Measurements from ENCODE around the gene MMP25. TPM values are rescaled to one million over a fixed set of nuclear protein-coding genes. Genes with fewer than 3 reads are reported as not detected.
"Not testable (repeated sequence)": the region's sequence is repeated elsewhere in the genome, so short reads cannot be mapped to it uniquely, and the experiment has no call there.

The MMP25 gene
- polyA plus RNA-seq, 1 of the 3 experiments (the other 2 are of a cell fraction) = 0.03 TPM

DNA sequence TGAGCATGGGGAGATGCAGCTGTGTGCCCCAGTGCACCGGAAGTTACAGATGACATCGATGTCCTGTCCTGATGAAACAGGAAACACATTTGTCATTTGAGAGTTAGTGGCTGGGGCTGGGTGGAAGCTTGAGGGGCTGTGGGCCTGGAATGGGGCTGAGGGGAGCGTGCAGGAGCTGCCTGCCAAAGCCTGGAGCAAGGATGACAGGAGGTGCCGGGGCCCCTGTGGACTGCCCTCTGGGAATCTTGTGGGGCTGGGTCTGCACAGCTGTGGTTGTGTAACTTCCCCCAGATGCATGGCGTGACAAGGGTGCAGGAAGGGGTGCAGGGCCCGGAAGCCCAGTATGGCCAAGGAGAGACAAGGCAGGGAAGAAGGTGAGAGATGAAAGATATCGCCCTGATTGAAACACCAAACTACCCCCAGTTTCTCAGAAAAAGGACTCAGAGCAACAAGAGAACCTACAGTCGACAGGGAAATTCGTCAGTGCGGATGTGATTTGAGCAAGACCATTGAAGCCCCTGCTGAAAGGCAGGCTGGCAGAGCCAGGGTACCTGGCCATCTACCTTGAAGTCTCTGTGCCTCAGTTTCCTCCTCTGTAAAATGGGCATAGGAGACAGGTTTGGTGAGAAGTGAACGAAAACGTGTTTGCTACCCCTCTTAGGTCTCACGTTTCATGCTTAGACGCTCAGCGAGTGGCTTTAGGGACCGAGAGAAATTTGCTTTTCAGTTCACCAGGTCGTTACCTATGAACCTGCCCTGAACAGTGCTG lies 8.8 kb downstream of the MMP25 start:
- DNase-seq = no peak
- ChIA-PET POLR2A (no interaction called here), CTCF (interaction anchor here (1.1 to 1.2 kb wide), 2 partner anchors 24 to 74 kb away, joined by 4 read pairs; no protein-coding TSS in a partner anchor)
- Histone ChIP-seq H3K9me3 (no peaks in the 10 kb centered on the region), H3K9me2 (no peaks in the 10 kb centered on the region), H3F3A (replicated peaks; ENCODE audit: insufficient read depth) (no peaks in the 10 kb centered on the region), H3K36me3 (replicated peaks in 1 of 2; ENCODE audit: control insufficient read depth in 1 of 2, insufficient read depth in 2 of 2, low read length in 1 of 2) (no peaks in the 10 kb centered on the region), H3K4me1 (ENCODE audit: control insufficient read depth in 1 of 2, insufficient read depth in 2 of 2, low read depth in 1 of 2, low read length in 1 of 2) (peaks cover 0 to 12% of the 10 kb centered on the region in 2 experiments; a peak in 1 of 4 replicates), H3K27ac (ENCODE audit: low read depth in 2 of 2, low read length in 1 of 2) (no peak overlapping the region), H3K27me3 (ENCODE audit: insufficient read depth) (no peaks in the 10 kb centered on the region), H2AFZ (ENCODE audit: low read depth) (no peak overlapping the region), H3K9ac (no peak overlapping the region), H3K4me2 (no peak overlapping the region), H3K79me2 (ENCODE audit: insufficient read depth) (no peaks in the 10 kb centered on the region), H4K20me1 (ENCODE audit: insufficient read depth) (no peaks in the 10 kb centered on the region), H3K4me3 (ENCODE audit: low read depth in 2 of 2, low read length in 1 of 2) (no peak overlapping the region)
- 85% methylated on average over 17 of the region's 17 CpGs for WGBS (ENCODE audit: low lambda C conversion rate)
- TF ChIP-seq SMC3 (IDR thresholded peaks at IDR 0.05; ENCODE audit: low read depth, low read length) (no peak), GABPA (IDR thresholded peaks at IDR 0.05; ENCODE audit: low read depth) (no peak), TCF12 (IDR thresholded peaks at IDR 0.05) (no peak), TAF1 (IDR thresholded peaks at IDR 0.05; ENCODE audit: borderline replicate concordance, low read depth, low read length) (no peak), EP300 (IDR thresholded peaks at IDR 0.05; ENCODE audit: borderline replicate concordance in 1 of 2, low read depth in 1 of 2, low read length in 1 of 2) (no peak), CTCF (IDR thresholded peaks at IDR 0.05) (no peak), JUND (IDR thresholded peaks at IDR 0.05) (no peak)
- TF ChIP-seq, protein P1, sequence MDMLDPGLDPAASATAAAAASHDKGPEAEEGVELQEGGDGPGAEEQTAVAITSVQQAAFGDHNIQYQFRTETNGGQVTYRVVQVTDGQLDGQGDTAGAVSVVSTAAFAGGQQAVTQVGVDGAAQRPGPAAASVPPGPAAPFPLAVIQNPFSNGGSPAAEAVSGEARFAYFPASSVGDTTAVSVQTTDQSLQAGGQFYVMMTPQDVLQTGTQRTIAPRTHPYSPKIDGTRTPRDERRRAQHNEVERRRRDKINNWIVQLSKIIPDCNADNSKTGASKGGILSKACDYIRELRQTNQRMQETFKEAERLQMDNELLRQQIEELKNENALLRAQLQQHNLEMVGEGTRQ (IDR thresholded peaks at IDR 0.05; ENCODE audit: borderline replicate concordance, low read depth, low read length) = no peak
- TF ChIP-seq, protein P2, sequence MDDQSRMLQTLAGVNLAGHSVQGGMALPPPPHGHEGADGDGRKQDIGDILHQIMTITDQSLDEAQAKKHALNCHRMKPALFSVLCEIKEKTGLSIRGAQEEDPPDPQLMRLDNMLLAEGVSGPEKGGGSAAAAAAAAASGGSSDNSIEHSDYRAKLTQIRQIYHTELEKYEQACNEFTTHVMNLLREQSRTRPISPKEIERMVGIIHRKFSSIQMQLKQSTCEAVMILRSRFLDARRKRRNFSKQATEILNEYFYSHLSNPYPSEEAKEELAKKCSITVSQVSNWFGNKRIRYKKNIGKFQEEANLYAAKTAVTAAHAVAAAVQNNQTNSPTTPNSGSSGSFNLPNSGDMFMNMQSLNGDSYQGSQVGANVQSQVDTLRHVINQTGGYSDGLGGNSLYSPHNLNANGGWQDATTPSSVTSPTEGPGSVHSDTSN (IDR thresholded peaks at IDR 0.05) = no peak

DNA sequence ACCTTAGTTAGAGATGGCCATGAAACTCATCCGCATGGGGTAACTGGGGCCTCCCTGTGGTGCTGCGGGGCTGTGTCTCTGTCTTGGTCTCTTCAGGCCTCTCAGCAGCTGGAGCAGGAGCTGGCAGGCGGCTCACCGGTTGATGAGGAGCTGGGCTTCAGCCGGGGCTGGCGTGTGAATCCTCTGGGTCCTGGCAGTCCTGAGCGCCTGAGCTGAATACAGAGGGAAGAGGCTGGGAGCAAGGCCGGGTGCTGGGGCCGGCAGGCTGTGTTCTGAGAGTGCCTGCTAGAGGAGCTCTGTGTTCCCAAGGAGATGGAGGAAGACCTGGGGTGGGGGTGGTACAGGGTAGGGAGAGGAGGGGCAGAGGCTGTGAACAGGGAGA lies 9.4 kb downstream of the MMP25 start:
- DNase-seq; H3K79me2 ChIP-seq (ENCODE audit: insufficient read depth); H2AFZ ChIP-seq (ENCODE audit: low read depth); H3F3A ChIP-seq (replicated peaks; ENCODE audit: insufficient read depth); H3K9me3 ChIP-seq; H3K27me3 ChIP-seq (ENCODE audit: insufficient read depth); H3K9ac ChIP-seq; H4K20me1 ChIP-seq (ENCODE audit: insufficient read depth); H3K4me3 ChIP-seq (ENCODE audit: low read depth in 2 of 2, low read length in 1 of 2); H3K9me2 ChIP-seq; H3K4me2 ChIP-seq; POLR2A ChIA-PET; H3K36me3 ChIP-seq (replicated peaks in 1 of 2; ENCODE audit: control insufficient read depth in 1 of 2, insufficient read depth in 2 of 2, low read length in 1 of 2); H3K27ac ChIP-seq (ENCODE audit: low read depth in 2 of 2, low read length in 1 of 2): not testable (repeated sequence)
- H3K4me1 ChIP-seq (ENCODE audit: control insufficient read depth in 1 of 2, insufficient read depth in 2 of 2, low read depth in 1 of 2, low read length in 1 of 2) = peaks cover 0 to 12% of the 10 kb centered on the region in 2 experiments; a peak in 1 of 4 replicates
- WGBS (ENCODE audit: low lambda C conversion rate) = 96% methylated on average over 7 of the region's 9 CpGs
- CTCF ChIA-PET = interaction anchor here (1.0 to 1.2 kb wide), 4 partner anchors 21 to 74 kb away, joined by 3 to 4 read pairs (median 4); no protein-coding TSS in a partner anchor

Data from SK-N-SH (cell line).